NCI-H187 (cell line): ENCODE measurements around the gene SCYGR7.

ENCODE experiments used
- DNase-seq, 2 experiments: peaks; one replicate each; lab custom pipeline; 2025; lab: John Stamatoyannopoulos, UW

SCYGR7 gene

GRCh38 chr2:227759411-227760118 is 31.4 kb downstream of the SCYGR7 start:
- DNase-seq, result no peak

GRCh38 chr2:227761740-227762476 is 33.8 kb downstream of the SCYGR7 start:
- DNase-seq, result no peak

- DNase-seq, result no peak
Measured at GRCh38 chr2:227765788-227766372, 37.7 kb downstream of the SCYGR7 start.

DNA sequence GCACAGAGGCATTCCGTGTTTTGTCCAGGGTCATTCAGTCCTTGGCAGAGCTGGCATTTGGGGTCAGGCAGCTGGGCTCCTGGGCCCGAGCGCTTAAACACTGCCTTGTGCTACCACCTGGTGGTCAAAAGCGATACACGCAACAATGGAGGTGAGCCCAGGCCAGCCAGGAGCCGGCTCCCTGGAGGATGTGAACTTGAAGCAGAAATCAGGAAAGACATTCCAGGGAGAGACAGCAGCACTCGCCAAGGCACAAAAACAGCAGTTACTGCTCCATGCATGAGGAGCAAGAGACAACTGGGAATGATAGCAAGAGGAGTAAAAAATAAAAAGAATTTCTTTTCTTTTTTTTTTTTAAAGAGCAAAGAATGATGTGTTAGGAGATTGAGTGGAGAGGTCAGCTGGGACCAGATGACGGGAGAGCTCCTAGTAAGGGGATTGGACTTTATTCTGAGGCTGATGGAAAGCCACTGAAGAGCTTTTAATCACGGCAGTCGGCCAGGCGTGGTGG is 38.3 kb downstream of the SCYGR7 start:
- peak in 1 of 2 experiments; percentile 32 for DNase-seq

- DNase-seq, result no peak
Measured at GRCh38 chr2:227767830-227768229, 39.7 kb downstream of the SCYGR7 start.

GRCh38 chr2:227772197-227772661 is 44.1 kb downstream of the SCYGR7 start:
- peak in 1 of 2 experiments; percentile 29 for DNase-seq

DNA sequence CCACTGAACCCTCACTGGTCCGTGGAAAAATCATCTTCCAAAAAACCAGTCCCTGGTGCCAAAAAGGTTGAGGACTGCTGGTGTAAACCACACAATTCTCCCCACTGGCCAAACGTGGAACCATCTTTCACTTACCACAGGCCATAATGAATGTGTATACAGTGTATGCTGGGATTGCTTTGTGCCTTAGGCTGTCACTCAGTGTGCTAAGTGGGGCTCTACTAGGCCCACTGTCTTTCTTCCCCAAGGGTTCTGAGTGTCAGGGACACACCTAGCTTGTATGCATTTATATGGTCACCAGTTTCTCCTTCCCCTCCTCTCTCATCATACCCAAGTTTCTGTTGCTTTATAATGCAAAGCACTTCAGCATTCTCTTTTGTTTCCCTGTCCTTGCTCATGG is 44.8 kb downstream of the SCYGR7 start:
- no peak for DNase-seq

DNA sequence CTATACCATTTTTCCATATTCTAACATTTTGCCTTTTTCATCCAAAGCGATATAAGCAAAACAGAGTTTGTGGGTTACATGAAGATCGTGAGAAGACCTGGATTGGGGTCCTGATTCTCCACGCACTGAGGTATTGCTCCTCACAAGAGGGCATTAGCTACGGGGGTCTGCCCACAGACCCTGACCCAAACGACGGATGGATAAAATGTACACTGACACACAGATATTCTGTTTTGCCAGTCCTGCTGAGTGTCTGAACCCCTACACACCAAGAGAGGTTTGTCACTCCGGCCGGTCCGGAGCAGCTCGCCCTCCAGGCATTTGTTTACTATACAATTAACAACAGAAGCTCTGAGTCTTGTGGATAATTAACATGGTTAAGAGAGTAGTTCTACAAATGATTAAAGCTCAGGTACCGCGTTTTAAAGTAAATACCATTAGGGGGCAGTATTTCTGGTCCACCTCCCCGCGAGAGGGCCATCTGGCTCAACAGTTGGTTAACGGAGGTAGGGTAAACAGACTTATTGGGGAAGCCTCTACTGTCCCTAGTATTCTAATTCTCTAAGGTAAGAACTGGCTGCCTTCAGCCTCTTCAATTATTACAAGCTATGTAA is 46.0 kb downstream of the SCYGR7 start:
- DNase-seq, result no peak

- DNase-seq, result no peak
Measured at GRCh38 chr2:227774895-227775842, 47.0 kb downstream of the SCYGR7 start.
